HFF-Myc (cell line): ENCODE measurements around the gene ZNF568.

Experiments
- DNase-seq: peaks from one replicate; pipeline ENCODE4 v3.0.0-alpha.2; 2011; ENCODE audit warnings: low read depth; ENCODE audit errors: extremely low read depth
- H3K4me3 ChIP-seq: replicated peaks from 2 replicates; pipeline ENCODE4 v1.5.1; 2011; ENCODE audit warnings: low read depth, mild to moderate bottlenecking, control low read depth, low read length
- TF ChIP-seq, protein P1 (sequence below): IDR thresholded peaks from 2 replicates; pipeline ENCODE4 v1.5.1; 2012; ENCODE audit warnings: mild to moderate bottlenecking, low read depth, low read length, control low read depth; ENCODE audit errors: missing control alignments

ZNF568 gene

DNA sequence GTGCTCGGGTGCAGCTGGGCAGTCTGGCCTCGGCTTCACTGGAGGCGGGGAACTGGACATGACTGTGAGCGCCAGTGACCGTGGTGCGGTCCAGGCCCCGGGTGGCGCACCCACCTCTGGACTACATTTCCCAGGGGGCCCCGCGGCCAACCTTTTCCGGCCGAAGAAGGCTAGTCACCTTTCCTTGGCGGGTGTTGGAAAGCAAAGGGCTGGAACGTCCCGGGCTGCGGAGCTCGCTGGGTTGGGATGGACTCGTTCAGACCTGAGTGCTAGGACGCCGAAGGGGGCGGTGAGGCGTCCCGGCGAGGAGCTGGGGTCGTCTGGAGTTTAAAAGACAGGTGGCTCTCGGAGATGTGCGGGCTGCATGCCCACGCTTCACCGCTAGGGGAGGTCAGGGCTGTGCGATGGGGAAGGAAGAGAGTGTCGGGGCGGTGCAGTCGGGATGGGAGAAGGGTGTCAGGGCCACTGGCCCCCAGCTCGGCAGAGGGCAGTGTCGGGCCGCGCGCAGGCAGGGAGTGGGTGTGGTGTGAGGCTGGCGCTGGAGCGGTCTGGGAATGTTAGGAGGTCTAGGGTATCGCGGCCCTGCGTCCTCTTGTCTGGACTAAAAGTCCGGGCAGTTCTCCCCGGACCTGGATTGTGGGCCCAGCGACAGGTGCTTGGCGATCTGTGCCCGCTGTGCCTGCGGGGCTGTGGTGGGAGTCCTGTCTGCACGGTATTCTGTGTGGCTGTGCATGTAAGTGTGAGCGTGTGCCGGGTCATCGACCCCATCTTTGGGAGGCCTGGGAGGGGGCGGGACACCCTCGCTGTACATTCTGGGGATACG is 57.1 kb downstream of the ZNF568 start:
- H3K4me3 ChIP-seq: peak overlapping the region; percentile 41
- TF ChIP-seq, protein P1, sequence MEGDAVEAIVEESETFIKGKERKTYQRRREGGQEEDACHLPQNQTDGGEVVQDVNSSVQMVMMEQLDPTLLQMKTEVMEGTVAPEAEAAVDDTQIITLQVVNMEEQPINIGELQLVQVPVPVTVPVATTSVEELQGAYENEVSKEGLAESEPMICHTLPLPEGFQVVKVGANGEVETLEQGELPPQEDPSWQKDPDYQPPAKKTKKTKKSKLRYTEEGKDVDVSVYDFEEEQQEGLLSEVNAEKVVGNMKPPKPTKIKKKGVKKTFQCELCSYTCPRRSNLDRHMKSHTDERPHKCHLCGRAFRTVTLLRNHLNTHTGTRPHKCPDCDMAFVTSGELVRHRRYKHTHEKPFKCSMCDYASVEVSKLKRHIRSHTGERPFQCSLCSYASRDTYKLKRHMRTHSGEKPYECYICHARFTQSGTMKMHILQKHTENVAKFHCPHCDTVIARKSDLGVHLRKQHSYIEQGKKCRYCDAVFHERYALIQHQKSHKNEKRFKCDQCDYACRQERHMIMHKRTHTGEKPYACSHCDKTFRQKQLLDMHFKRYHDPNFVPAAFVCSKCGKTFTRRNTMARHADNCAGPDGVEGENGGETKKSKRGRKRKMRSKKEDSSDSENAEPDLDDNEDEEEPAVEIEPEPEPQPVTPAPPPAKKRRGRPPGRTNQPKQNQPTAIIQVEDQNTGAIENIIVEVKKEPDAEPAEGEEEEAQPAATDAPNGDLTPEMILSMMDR: peak; percentile 61
- DNase-seq: peak; percentile 2

DNA sequence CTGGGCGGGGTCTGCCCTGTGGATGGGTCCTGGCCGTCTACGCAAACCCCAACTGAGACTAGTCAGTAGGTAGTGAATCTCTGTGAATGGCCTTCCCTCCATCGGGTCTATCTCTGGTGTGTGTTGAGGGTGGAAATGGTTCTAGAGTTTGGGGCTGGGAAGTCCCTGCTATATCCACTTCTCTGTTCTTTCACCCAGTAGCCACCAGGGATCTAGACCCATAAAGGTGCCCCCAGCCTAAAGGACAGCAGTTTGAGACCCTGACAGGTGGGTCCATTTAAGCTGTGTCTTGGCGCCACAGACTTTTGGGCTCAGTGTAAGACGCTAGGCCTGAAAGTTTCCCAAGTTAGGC is 57.7 kb downstream of the ZNF568 start:
- DNase-seq: no peak
- TF ChIP-seq, protein P1: no peak
- H3K4me3 ChIP-seq: peak overlapping the region; percentile 41

DNA sequence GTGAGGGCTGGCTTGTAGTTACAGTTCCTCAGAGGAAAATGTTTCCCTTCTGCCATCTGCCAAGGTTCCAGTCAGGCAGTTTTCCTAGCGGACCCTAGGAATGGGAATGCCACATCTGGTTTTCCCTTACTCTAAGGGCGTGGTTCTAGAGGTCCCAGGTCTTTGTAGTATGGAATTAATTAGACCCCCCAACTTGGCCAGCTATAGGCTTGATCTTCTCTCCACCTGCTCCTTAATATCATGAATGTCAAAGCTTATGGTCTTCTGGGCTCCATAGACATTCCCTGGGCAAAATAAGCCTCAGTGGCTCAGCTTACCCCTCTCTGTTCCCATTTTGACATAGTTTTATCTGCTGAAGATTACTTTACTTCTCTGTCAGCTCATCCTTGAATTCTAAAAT is 70.0 kb downstream of the ZNF568 start:
- no peak for DNase-seq
- H3K4me3 ChIP-seq: no peak overlapping the region
- TF ChIP-seq, protein P1: no peak

DNA sequence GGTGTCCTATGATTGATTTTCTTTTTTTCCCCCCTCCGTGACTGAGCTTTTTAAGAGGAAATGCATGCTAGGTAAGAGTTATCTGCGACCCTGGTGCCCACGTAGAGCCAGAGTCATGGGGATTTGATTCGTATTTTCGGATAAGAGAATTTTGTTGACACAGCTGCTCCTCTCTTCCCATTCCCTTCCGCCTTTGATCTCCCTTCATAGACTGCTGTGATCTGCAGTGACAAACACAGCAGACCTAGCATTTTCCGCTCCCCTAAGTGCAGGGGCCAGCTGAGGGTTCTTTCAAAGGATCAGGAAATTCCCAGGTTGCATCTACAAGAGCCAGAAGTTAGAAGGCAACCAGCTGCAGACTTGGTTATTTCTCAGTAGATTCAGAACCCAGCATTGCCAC is 70.5 kb downstream of the ZNF568 start:
- H3K4me3 ChIP-seq: no peak overlapping the region
- TF ChIP-seq, protein P1: no peak
- no peak for DNase-seq

DNA sequence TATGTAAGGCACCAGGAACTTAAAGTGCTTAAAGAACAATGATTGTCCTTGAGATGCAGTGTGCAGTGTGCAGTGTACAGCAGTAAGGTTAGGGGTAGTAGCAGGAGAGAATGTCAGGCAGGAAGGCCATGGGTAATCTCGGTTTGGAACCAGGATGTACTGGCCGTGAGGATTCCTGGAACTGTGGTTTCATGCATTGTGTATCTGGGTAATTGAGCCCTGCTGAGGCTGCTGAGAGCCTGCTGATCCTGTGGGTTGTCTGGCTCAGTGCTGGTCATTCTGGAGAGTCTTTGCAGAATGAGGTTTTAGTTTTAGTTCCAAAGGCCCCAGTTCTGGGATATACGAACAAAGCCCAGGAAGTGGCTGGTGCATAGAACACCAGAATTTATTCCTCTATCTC is 71.0 kb downstream of the ZNF568 start:
- no peak overlapping the region for H3K4me3 ChIP-seq
- DNase-seq: no peak
- TF ChIP-seq, protein P1: no peak

DNA sequence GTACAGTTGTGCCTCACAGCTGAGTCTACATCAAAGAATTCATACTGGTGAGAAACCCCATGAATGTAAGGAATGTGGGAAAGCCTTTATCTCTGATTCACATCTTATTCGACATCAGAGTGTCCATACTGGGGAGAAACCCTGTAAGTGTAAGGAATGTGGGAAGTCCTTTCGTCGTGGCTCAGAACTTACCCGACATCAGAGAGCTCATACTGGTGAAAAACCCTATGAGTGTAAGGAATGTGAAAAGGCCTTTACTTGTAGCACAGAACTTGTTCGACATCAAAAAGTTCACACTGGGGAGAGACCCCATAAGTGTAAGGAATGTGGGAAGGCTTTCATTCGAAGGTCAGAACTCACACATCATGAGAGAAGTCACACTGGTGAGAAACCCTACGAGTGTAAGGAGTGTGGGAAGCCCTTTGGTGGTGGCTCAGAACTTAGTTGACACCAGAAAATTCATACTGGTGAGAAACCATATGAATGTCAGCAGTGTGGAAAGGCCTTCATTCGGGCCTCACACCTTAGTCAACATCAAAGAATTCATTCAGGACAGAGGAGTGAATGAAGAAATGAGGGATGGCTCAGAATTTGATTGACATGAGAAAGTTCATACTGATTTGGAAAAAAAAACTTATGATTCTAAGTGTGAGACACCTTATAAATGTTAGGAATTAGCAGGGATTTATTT is 81.2 kb downstream of the ZNF568 start:
- DNase-seq: no peak
- TF ChIP-seq, protein P1: no peak
- no peak overlapping the region for H3K4me3 ChIP-seq
